GM21447 (cell line): ENCODE results near the gene ATF4.

Experiments
- ATAC-seq: cut with Tn5 transposase; IDR thresholded peaks from one replicate; pipeline ENCODE4 v1.9.1; 2021; ENCODE audit not compliant: unreplicated experiment

ATF4 gene

DNA sequence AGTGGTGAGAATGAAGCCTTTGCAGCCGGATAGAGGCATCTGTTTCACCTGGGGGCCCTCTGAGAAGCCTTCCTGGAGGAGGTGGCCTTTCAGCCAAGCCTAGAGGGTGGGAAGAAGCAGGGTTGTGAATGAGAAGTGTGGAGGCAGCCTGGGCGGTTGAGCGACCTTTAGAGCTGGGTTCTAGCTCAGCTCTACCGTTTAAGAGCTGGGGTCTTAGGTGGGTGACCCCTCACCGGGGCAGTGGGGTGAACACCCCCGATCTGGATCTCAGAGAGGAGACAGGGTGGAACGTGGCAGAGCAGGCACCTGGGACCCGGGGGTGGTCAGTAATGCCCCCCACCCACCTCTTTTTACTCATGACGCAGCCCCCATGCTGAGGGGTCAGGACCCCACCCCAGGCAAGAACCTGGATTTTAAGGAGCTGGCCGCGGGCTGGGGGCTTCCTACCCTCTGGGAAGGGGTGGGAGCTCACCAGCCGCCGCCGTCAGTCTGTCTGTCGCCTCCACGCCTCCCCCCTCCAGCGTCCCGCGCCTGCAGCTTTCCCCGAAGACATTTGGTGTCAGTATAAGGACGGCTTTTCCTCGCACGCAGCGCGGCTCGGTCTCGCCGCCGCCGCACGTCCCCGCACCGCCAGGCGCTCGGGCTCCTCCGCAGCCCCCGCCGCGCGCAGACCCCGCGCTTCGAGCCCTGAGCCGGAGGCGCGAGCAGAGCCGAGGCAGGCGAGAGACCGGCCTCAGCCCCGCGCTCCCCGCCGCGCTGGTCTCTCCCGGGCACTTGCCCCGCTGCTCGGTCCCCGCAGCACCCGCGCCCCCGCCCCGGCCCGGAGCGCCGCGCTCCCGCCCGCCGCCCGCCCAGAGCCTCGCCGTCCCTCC, 36.8 kb downstream of the ATF4 start:
- no peak for ATAC-seq

DNA sequence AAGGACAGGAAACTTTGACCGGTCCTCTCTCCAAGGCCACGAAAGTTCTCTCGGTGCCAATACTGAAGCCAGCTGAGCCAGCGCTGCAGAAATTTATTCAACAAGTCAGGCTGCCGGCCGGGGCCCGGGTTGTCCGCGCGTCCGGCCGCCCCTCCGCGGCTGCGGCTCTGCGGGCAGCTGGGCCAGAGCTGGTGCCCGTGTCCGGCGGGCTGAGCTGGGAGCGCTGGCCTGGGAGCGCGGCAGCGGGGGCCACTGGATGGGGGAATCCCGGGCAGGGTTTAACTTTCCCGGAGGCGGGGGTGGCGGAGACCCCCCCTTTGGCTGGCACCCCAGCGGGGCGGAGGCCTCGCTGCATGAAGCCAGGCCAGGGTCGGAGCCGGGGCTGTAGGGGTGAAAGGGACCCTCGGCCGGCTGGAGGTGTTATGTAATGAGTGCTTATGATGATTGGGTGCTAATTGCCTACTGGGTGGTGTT, 37.9 kb downstream of the ATF4 start:
- ATAC-seq = no peak

DNA sequence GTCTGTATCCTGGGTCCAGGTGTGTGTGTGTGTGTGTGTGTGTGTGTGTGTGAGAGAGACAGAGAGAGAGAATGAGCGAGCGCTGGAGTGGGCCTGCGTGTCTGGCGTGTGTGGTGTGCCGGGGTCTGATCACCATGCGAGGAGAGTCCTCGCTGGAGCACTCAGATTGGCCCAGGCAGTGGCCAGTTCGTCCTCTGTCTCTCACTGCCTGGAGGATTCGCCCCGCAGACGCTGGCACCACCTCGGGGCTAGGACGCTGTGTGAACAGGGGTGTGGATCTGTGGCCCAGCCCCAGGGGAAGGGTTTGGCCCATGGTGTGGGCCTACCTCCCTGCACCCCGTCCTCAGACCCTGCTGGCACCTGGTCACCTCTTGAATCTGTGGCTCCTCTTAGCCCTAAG, 38.6 kb downstream of the ATF4 start:
- ATAC-seq = no peak

DNA sequence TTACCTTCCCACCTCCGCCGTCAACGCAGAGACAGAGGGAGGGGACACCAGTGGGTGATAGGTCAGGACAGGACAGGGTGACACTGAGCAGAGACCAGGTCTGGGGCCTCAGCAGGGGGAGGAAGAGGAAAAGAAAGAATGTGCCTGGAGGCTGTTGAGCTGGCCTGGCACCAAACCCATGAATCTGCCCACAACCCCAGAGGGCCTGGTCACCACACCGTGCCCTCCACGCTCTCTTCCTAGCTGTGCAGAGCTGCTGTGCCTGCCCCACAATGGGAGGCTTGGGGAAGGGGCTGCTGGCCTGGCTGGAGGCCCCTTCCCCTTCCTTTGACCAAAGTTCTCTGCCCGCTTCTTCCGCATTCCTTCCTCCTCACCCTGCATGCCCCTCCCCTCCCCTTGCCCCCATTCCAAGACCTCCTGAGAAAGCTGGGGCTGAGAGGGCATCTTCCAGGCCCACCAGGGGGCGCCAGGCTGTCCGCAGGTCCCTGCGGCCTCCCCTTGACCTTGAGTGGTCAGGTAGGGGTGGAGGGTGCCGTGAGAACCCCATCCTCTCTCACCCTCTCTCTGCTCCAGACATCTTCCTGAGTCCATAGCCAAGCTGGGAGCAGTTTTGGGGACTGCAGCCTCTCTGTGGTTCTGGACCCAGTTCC, 39.2 kb downstream of the ATF4 start:
- no peak for ATAC-seq

DNA sequence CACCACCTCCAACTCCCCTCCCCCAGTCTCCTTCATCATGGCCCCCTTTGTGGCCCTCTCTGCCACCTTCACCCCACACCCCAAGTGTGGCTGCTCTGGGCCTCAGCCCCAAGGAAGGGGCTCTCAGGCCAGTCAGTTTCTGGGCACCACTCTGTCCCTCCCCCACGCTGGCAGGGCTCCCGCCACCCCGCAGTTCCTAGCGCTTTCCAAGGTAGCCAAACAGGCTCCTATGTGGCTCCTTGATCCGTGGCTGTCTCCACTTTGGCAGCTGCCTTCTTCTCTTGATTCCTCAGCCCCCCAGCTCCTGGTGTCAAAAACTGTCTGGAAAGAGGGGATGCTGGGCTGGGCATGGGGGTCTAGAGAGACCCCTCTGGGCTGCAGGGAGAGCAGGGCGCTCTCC, 39.8 kb downstream of the ATF4 start:
- no peak for ATAC-seq

DNA sequence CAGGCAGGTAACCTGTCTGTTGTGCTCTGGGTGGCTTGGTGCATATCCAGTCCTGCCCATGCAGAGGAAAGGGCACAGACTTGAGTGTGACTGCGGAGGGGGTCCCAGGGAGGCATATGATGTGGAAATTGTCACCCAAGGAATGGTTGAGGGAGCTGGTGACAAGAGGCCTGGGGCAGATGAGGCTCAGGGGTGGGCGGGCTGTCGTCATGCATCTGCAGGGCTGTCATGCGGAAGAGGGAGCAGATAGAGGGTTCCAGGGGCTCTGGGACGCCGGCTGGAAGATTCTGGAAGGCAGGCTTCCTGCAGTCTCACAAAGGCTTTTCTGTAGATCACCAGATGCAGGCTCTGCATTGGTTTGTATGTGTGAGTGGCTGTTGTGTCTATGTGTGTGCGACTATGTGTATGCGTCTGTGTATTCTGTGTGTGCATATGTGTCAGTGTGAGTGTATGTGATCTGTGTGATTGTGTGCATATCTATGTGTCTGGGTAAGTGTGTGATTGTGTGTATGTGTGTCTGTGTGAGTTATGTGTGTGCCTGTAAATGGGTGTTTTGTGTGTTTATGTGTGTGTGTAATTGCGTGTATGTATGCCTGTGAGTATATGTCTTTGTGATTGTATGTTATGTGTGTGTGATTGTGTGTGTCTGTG, 42.6 kb downstream of the ATF4 start:
- no peak for ATAC-seq

DNA sequence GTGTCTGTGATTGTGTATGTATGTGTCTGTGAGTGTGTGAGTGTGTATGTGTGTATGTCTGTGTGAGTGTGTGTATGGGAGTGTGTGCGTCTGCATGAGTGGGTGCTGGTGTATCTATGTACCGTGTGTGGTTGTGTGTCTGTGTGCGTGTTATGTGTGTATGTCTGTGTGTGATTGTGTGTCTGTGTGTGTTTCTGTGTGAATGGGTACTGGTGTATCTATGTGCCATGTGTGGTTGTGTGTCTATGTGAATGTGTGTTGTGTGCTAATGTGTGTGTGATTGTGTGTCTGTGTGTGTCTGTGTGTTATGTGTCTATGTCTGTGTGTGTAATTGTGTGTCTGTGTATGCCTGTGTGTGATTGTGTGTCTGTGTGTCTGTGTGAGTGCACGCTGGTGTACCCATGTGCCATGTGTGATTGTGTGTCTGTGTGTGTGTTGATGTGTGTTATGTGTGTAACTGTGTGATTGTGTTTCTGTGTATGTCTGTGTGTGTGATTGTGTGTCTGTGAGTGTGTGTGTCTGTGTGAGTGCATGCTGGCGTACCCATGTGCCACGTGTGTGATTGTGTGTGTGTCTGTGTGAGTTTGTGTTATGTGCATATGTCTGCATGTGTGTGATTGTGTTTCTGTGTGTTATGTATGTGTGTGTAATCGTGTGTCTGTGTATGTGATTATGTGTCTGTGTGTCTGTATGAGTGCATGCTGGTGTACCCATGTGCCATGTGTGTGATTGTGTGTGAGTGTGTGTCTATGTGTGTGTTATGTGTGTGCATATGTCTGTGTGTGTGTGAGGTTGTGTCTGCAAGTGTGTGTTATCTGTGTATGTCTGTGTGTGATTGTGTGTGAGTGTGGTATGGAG, 43.4 kb downstream of the ATF4 start:
- no peak for ATAC-seq

DNA sequence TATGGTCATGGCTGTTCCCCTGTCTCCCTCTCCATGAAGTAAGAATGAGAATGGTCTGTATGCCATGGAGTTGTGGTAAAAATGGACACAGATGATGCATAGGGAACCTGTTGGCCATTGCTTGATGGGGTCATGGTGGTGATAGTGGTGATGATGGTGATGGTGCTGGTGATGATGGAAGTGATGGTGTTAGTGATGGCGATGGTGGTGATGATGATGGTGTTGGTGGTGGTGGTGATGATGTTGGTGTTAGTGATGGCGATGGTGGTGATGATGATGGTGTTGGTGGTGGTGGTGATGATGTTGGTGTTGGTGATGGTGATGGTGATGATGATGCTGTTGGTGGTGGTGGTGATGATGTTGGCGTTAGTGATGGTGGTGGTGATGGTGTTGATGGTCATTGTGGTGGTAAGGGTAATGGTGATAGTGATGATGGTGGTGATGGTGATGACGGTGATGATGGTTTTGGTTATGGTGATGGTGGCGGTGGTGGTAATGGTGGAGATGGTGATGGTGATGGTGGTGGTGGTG, 45.1 kb downstream of the ATF4 start:
- no peak for ATAC-seq

DNA sequence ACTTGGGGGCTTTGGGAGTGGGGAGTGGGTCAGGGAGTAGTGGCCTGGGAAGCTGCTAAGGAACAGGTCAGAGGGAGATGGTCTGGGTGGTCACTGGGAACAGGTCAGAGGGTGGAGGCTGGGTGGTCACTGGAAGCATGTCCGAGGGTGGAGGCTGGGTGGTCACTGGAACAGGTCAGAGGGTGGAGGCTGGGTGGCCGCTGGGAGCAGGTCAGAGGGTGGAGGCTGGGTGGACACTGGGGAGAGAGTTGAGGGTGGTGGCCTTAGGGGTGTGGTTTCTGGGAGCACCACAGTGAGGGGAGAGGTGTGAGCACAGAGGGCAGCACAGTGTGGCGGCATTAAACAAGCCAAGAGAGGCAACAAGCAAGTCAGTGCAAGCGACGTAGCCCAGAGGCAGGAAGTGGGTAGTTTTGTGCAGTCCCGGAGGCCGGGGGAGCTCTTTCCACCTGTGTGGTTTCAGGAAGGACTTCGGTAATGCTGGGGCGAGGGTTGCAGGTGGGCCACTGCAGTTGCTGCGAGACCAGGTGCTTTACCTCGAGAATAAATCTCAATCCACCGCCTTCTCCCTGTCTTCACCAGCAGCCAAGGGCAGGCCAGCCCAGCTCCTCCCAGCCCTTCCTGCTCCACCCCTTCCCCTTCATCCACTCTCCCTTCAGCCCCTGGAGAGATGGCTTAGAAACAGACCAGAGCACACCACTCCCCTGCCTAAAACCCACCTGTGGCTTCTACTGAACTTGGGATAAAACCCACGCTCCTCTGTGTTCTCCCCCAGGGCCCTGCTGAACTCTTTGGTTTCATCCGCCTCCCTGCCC, 47.0 kb downstream of the ATF4 start:
- ATAC-seq = no peak

DNA sequence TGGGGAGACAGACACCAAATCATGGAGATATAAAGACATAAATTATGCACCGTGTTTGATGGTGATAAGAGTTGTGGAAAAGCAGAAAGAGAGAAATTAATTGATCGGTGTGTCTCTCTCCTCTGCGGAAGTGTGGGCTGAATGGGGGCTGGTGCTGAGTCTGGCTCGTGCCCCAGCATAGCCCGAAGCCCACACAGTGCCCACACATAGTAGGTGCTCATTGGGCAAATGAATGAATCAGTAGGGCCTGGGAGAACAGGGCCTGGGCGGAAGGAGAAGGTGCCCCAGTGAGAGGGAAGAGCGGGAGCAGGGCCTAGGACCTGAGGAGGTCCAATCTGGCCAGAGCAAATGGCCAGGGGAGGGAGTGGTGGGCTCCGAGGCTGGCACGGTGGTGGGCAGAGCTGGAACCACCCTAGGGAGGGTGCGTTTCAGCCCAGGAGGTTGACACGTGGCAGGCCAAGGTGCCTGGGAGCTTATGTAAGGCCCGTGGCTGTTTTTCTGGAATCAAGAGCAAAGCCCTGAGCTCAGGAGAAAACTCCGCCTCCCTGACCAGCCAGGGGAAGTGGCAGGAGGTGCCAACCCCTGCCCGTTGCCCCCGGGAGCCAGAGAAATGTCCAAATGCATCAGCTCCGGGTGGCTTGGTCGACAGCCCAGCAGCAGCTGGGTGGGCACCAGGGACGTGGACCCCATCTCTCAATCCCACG, 48.1 kb downstream of the ATF4 start:
- no peak for ATAC-seq

DNA sequence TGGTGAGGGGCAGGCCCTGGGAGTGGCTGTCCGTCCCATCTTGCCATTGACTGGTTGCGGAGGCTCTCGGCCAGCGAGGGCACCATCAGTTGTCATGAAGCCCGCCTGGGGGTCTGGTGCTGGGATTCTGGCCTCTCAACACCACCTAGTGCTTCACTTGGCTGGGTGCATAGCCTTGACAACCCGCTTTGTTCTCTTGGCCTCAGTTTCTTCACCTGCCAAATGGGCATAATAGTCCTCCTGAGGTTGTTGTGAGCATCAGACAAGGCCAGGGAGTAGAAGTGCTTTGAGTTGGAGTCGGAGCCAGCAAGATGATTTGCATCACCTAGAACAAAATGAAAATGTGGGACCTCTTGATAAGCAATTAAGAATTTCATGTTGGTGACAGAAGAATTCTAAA, 48.7 kb downstream of the ATF4 start:
- no peak for ATAC-seq

DNA sequence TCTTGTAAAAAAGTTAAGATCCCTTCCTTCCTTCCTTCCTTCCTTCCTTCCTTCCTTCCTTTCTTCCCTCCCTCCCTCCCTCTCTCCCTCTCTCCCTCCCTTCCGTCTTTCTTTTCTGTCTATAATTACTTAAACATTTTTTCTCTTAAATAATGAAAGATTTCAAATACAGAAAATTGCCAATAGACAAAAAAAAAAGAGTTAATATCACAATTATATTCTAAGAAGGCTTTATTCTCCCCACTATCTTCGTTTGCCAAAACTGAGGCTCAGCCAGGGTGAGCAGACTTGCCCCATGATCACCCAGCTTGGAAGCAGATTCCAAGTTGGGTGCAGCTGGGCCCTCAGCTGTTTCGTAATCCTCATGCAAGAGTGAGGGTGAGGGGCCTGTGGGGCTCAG, 49.9 kb downstream of the ATF4 start:
- ATAC-seq = no peak

DNA sequence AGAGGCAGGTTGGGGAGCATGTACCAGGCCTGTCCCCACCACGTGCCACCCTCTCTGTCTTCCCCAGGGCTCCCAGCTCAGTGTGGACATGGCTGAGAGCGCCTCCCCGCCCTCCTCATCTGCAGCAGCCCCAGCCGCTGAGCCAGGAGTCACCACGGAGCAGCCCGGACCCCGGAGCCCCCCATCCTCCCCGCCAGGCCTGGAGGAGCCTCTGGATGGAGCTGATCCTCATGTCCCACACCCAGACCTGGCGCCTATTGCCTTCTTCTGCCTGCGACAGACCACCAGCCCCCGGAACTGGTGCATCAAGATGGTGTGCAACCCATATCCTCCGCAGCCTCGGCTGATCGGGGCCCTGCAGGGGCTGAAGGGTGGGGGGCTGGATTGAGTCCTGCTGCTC, 50.3 kb downstream of the ATF4 start, which contains the start of gene CACNA1I:
Gene CACNA1I (plus strand): TSS at position 89 of the 400 bp plus-strand sequence. CDS start 0 bp downstream, at position 89.
- no peak for ATAC-seq

DNA sequence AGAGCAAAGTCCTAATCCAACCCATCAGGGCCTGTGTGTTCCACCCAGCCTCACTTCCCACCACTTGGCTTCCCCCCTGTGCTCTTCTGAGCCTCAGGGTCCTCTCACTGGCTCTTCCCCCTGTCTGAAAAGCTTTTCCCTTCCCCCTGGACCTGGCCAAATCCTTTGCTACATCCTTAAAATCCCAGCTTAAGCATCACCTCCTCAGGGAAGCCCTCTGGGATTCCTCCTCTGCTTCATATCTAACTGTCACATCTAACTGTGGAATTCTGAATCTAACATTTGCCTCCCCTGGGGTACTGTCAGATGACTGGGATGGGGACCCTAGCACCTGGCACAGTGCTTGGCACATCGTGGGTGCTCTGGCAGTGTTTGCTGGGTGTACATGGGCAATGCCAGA, 51.2 kb downstream of the ATF4 start:
- ATAC-seq = no peak
